Mucosa of gallbladder (tissue), 1 donor: ENCODE results near the gene GEMIN5. TPM values are rescaled to one million over a fixed set of nuclear protein-coding genes. Genes with fewer than 3 reads are reported as not detected.

Experiments
- DNase-seq: peaks from one replicate; pipeline ENCODE4 v3.0.0-alpha.2; 2020; ENCODE audit warnings: low spot score
- total RNA-seq: library from RNA; stranded (reverse); gene quantifications from one replicate; pipeline ENCODE4 v1.2.1, GENCODE V29; 2021
- donor health status: DM: no; HTN: no; CAD: no.

The GEMIN5 gene
- total RNA-seq, 1 donor from 2014 or later = 11.1 TPM

GRCh38 chr5:154849264-154849785, 88.7 kb downstream of the GEMIN5 start:
- no peak for DNase-seq

- no peak for DNase-seq
Measured at GRCh38 chr5:154844809-154845208, 93.2 kb downstream of the GEMIN5 start.

- no peak for DNase-seq
Measured at GRCh38 chr5:154842689-154843530, 95.1 kb downstream of the GEMIN5 start.

- DNase-seq = no peak
Measured at GRCh38 chr5:154841273-154841661, 96.7 kb downstream of the GEMIN5 start.

- no peak for DNase-seq
Measured at GRCh38 chr5:154840435-154841272, 97.4 kb downstream of the GEMIN5 start.

Other genes starting within 250 kb of the GEMIN5 start
- 190 TPM for gene LARP1, start 182.8 kb downstream of the GEMIN5 start, total RNA-seq
- 91.0 TPM for gene FAXDC2, start 87.6 kb downstream of the GEMIN5 start, total RNA-seq
- gene CNOT8, start 79.6 kb downstream of the GEMIN5 start, total RNA-seq = 57.3 TPM
- gene MRPL22, start 2.9 kb upstream of the GEMIN5 start, total RNA-seq = 26.2 TPM
- gene KIF4B, start 75.5 kb upstream of the GEMIN5 start, total RNA-seq = not detected